Aortic smooth muscle cell (primary cell): ENCODE results near the gene MOK. TPM values are rescaled to one million over a fixed set of nuclear protein-coding genes. Genes with fewer than 3 reads are reported as not detected.

ENCODE experiments used
- total RNA-seq: library from RNA; depleted of rRNA; stranded (reverse); fragments of >200 nt; gene quantifications from 2 replicates; pipeline ENCODE4 v1.2.3, GENCODE V29; 2014

MOK gene, protein sequence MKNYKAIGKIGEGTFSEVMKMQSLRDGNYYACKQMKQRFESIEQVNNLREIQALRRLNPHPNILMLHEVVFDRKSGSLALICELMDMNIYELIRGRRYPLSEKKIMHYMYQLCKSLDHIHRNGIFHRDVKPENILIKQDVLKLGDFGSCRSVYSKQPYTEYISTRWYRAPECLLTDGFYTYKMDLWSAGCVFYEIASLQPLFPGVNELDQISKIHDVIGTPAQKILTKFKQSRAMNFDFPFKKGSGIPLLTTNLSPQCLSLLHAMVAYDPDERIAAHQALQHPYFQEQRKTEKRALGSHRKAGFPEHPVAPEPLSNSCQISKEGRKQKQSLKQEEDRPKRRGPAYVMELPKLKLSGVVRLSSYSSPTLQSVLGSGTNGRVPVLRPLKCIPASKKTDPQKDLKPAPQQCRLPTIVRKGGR
- total RNA-seq, result 7.0 and 7.6 TPM in 2 replicates

DNA sequence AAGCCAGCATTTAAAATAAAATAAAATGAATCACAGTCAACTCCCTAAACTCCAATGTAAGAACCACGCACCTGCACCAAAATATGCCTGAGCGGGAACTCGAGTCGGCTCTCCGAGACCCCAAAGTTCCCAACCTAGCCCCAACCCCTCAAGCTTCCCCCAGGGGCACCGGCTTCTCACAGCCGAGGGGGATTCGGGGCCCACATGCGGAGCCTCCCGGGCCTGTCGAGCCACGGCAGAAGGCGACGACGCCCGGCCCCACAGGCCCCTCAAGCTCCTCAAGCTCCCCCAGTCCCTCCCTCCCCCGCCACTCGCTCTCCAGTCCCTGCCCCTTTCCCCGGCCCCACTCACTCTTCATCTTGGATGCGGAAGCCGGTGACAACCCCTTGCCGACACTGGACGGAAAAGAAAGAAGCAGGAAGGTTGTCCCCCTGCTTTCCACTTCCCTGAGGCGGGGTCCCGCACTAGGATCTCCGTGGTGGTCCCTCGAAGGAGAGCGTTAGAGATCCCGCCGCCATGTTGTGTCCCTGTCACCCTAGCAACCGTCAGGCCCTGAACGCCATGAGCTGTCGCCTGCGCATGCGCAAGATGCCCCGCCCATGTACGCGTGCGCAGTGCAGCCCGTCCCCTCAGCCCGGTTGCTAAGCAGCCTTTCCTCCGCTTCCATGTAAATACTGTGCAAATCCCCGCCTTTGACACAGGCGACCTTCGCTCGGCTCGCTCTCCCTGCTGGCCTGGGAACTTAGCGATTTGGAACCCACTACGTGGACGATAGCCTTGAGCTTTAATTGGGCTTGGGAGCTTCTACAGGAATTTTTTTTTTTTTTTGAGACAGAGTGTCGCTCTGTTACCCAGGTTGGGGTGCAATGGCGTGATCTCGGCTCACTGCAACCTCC is at the start of gene MOK:
Gene MOK, minus strand, starts transcription at position 554 of the 896 bp plus-strand sequence. Its CDS starts 196 bp downstream, at position 358.

DNA sequence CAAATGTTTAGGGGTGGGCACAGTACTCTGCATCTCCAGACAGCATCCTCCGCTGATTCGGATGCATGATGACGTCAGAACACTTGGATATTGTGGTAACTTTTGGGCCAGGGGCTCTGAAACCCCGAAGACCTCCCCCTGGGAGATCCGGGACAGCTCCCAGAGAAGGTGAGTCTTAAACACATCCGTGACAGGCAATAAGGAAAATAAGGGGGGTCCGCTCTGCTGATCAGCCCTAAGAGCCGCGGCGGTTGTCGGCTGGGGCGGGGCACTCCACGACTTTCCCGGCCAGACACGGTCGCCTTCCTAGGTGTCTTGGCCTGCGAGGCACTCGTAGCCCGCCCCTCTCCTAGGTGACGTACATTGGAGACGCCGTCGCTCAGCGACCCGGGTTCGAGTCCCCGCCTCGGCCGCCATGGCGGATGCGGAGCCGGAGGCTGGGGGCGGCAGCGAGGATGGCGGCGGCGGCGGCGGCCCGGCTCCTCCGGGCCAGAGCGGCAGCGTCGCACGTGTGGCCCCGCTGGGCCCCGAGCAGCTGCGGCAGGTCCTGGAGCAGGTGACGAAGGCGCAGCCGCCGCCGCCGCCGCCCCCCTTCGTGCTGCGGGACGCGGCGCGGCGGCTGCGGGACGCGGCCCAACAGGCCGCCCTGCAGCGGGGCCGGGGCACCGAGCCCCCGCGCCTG is 14.5 kb upstream of the MOK start, which contains the start of gene ZNF839:
Gene ZNF839, plus strand, starts transcription at position 396 of the 682 bp plus-strand sequence. Its CDS starts 20 bp downstream, at position 416.

Other genes with a start within 250 kb of the MOK start
- 233 and 306 TPM in 2 replicates for gene HSP90AA1, start 218.1 kb downstream of the MOK start, total RNA-seq
- gene WDR20, start 165.3 kb downstream of the MOK start, total RNA-seq, result 14.6 and 17.0 TPM in 2 replicates
- 7.9 and 8.6 TPM in 2 replicates for gene ZNF839, start 14.6 kb upstream of the MOK start, total RNA-seq
- 51.0 and 55.3 TPM in 2 replicates for gene CINP, start 57.7 kb upstream of the MOK start, total RNA-seq
- 9.1 and 12.4 TPM in 2 replicates for gene TECPR2, start 57.8 kb upstream of the MOK start, total RNA-seq
- 12.9 and 19.8 TPM in 2 replicates for gene ANKRD9, start 204.6 kb upstream of the MOK start, total RNA-seq